GM19372 (cell line): ENCODE data around the gene PTCH1.
A peak's percentile ranks its signal among the peaks of the same experiment; 100 is the strongest.

Experiments used
- ATAC-seq: cut with Tn5 transposase; IDR thresholded peaks from one replicate; pipeline ENCODE4 v1.9.1; 2021; ENCODE audit warnings: mild to moderate bottlenecking, low read depth, moderate library complexity; ENCODE audit not compliant: unreplicated experiment

Gene PTCH1

GRCh38 chr9:95499847-95500246, 16.9 kb downstream of the PTCH1 start:
- no peak for ATAC-seq

- no peak for ATAC-seq
Observed at GRCh38 chr9:95499046-95499676, 17.6 kb downstream of the PTCH1 start.

- ATAC-seq: no peak
Observed at GRCh38 chr9:95498641-95499040, 18.1 kb downstream of the PTCH1 start.

GRCh38 chr9:95497772-95498171, 19.0 kb downstream of the PTCH1 start:
- no peak for ATAC-seq

GRCh38 chr9:95496687-95497086, 20.1 kb downstream of the PTCH1 start:
- no peak for ATAC-seq

GRCh38 chr9:95495961-95496360, 20.8 kb downstream of the PTCH1 start:
- ATAC-seq: no peak

- no peak for ATAC-seq
Observed at GRCh38 chr9:95495529-95495928, 21.2 kb downstream of the PTCH1 start.

- peak; percentile 85 for ATAC-seq
Observed at GRCh38 chr9:95494416-95495371, 22.1 kb downstream of the PTCH1 start.

- ATAC-seq: no peak
Observed at GRCh38 chr9:95494022-95494415, 22.8 kb downstream of the PTCH1 start.

GRCh38 chr9:95493402-95493801, 23.4 kb downstream of the PTCH1 start:
- no peak for ATAC-seq

- ATAC-seq: no peak
Observed at GRCh38 chr9:95491543-95492320, 25.0 kb downstream of the PTCH1 start.

- ATAC-seq: no peak
Observed at GRCh38 chr9:95488954-95489353, 27.8 kb downstream of the PTCH1 start.

GRCh38 chr9:95486318-95486717, 30.5 kb downstream of the PTCH1 start:
- no peak for ATAC-seq

GRCh38 chr9:95484225-95484624, 32.5 kb downstream of the PTCH1 start:
- ATAC-seq: no peak

- ATAC-seq: no peak
Observed at GRCh38 chr9:95483431-95483830, 33.3 kb downstream of the PTCH1 start.

GRCh38 chr9:95482621-95483020, 34.1 kb downstream of the PTCH1 start:
- ATAC-seq: no peak

- no peak for ATAC-seq
Observed at GRCh38 chr9:95481000-95481399, 35.8 kb downstream of the PTCH1 start.

GRCh38 chr9:95480346-95480745, 36.4 kb downstream of the PTCH1 start:
- no peak for ATAC-seq

GRCh38 chr9:95479330-95479729, 37.4 kb downstream of the PTCH1 start:
- no peak for ATAC-seq

GRCh38 chr9:95478335-95478734, 38.4 kb downstream of the PTCH1 start:
- ATAC-seq: no peak

GRCh38 chr9:95477885-95478284, 38.9 kb downstream of the PTCH1 start:
- no peak for ATAC-seq
